HG03064 (cell line): ENCODE data around the gene BCL2.

ENCODE experiments used
- ATAC-seq: cut with Tn5 transposase; IDR thresholded peaks from one replicate; pipeline ENCODE4 v1.9.1; 2021; ENCODE audit warnings: low read depth; ENCODE audit not compliant: unreplicated experiment

Gene BCL2

DNA sequence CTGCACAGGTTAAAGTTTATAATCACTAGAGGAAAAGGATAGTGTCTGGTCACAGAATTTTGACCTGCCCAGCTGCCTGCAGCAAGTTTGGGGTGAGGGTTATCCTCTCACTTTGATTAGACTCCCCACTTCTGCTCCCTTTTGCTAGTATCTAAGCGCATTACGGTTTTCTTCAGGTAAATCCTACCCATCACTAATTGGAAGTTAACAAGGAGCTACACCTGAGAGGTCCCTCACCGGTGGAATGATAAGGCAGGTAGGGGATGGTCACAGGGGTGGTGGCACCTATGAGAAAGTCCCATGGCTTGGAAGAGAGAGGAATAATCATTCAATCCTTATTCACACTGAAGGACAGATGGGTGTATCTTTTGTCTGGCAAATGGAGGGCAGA lies 7.6 kb downstream of the BCL2 start:
- no peak for ATAC-seq

DNA sequence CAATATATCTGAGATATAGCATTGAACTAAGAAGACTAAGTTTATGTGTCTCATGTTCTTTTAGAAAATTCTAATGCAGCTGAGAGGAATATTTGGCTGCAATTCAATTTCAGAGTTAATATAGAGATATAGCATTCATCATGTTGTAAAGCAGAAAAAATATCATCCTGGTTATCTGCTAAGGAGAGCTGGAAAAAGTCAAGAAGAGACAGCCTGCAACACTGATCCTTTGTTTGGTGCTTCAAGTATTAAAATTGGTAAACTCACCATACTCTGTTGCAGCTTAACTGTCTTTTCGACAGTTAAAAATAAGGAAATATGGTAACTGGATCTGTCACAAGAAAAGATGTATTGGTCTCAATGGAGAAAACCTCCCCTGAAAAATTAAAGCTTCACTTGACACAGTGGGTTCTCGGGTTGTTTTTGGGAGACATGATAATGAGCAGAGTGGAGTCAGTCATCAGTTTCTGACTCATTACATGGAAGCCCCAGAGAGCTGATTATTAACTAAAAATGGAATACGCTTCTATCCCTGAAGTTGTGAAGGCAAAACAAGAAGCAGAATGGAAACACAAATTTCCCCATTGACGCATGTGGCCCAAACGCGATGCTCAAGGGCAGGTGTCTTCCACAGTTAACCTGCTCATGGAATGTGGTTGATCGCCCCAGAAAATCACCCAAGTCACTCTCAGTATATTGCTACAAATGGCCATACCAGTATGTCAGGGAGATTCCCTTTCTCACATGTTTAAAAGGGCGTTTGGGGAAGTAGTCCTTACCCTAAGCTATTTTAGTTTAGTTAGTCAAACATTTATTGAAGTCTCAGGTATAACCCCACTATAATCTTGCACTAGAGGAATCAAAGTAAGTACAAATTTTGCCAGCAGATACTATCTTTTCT lies 8.2 kb downstream of the BCL2 start:
- peak; percentile 50 for ATAC-seq

DNA sequence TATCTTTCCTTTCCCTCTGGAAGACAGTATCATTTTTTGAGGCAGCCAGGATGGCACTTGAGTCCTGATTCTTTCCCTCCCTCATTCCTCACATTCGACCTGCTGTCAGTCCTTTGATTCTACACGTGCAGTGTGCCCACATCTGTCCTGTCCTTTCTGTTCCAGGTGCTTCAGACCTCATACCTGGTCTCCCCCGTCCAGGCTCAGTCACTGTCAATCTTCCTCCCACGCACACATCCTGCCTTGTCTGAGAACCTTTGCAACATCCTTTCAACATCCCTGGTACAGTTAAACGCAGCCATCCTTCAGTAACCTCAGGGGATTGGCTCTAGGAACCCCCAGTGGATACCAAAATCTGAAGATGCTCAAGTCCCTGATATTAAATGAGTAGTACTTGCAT lies 10.1 kb downstream of the BCL2 start:
- no peak for ATAC-seq

DNA sequence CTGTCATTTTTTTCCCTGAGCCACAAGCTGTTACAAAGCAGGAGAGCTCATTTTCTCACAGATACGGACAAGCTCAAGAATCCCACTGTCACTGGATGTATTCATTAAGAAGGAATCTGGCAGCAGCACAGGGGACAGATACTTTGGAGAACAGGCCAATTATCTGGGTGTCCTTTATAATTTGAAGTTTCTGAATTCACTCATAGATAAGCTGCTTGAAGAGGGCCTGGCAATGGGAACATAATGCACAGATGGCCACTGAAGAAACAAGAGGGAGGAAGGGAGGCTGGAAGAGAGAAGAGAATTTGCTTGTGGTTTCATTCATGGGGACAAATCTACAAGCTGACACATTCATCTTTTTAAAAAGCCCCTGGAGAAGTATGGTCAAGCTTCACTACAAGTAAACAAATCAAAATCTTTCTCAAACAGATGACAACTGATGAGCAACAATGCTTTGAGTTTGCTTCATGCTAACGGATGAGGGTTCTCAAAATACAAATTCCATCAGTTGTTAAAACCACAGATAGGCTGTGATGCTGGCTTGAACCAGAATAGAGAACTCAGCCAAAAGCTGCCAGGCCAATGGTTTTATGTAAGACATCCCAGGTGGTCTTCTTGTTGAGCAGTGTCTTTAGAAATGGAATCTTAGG lies 11.9 kb downstream of the BCL2 start:
- ATAC-seq, result no peak

DNA sequence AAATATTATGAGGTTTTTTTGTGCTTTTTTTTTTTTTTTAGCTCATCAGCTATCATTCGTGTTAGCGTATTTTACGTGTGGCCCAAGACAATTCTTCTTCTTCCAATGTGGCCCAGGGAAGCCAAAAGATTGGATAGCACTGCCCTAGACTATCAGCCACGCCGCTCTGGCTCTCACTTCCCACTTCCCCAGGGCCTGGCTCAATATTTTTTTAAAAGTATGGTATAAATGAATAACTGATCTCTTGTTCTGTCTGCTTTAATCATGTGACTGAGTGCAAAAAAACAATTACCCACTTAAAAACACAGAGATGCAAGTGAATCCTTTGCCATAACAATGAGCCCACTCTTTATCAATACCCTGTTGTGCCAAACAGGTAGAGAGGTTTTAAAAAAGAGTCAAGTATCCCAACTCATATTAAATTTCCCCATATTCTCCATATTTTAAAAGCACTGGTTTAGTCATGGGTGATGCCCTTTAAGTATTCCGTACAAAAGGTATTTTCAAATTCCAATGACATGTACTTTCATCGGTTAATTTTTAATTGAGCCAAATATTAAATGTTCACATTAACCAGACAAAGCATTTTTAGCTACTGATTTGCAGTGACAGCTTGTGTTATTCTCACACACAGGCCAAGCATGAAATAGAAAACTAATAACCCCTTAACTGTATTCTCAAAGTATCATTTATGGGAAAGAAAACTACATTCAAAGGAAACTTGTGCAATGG lies 12.6 kb downstream of the BCL2 start:
- no peak for ATAC-seq

DNA sequence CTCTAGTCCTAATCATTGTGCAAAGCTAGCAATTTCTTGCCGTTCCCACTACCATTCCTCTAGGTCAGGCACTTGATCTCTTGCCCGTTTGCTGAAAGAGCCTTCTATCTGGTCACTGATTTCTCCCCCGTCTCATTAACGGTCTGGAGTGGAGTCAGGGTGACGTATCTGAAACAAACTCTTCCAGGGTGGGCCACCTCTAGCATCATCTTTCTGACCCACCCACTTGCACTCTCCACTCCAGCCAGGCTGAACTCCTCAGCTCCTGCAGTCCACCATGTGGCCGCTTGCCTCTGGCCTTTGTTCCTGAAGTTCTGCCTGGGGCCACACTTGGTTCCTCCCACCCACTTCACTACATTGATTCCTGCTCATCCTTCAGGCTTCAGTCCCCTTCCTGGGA lies 13.3 kb downstream of the BCL2 start:
- ATAC-seq, result no peak

DNA sequence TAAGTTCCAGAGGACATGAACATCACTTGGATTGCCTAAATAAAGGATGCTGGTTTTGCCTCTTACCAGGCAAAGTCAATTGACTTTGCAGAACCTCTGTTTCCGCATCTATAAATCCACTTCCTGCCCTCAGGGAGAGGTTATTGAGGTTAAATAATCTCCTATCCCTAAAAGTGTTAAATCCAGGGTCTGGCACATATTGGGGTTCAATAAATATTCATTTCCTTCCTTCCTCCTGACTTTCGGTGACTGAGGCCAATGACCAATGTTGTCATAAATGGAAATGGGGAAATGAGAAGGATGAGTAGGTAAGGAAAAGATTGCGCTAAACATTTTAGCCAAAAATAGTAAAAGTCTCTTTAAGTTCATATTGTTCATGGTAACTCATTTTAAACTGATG lies 16.0 kb downstream of the BCL2 start:
- ATAC-seq, result no peak

DNA sequence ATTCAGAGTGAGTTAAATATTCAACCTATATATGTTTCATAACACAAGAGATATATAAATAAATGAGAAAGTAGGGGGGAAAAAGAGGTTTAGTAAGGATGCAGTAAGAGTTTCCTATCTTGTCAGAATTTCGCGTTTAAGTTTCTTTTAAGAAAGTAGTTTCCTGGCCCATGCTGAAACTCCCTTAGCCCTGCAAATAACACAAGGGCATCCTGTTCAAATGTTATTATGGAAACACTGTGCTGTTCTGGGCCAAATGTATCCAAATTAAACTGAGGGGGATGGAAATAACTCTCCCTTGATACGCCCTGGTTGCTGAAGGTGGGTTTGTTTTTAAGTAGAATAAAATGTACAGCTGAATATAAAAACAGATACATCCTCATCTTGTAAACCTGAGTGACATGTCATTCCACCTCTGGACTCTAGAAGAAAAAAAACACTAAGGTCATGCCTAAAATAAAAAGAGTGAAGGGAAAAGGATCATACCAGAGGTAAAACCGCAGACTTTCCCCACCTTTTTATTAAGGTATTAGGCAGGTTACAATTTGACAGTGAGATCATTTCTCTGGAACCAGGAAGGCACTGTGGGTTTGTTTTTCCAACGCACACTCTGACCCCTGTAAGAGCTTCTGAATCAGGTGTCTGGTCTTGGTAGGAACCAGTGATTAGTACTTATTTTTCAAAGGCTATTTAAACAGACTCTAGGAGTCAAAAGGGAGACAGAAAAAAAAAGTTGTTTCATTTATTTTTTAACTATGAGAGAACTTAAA lies 16.7 kb downstream of the BCL2 start:
- ATAC-seq, result no peak

DNA sequence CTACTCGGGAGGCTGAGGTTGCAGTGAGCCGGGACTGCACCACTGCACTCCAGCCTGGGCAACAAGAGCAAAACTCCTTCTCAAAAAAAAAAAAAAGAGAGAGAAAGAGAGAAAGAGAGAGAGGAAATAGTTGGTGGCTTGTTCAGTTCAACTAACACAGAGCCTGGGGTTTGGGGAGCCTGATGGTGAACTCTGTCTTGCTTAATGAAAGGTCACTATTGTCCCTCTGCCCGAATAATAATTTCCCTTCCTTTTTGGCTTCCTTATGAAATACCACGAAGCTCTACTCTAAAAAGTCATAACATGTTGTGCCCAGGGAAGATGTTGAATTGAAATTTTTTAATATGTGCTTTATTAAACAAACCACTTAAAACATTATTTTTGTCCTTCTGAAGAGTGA lies 17.3 kb downstream of the BCL2 start:
- ATAC-seq, result no peak

DNA sequence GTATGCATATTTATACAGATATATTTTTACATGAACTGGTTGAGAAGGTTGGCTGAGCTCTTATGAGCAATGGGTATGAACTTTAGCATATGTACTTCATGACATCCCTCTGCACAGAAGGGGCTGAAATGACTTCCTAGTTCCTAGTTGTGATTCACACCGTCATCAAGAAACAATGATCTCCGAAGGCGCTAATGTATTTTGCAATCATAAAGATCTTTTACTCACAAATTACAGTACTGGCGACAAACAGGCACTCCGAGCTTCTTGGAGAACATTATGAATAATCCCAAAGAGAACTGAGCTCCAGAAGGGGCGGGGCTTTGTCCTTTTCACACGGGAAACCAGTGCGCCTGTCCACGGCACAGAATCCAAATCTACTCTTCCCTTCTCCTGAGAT lies 18.1 kb downstream of the BCL2 start:
- no peak for ATAC-seq

DNA sequence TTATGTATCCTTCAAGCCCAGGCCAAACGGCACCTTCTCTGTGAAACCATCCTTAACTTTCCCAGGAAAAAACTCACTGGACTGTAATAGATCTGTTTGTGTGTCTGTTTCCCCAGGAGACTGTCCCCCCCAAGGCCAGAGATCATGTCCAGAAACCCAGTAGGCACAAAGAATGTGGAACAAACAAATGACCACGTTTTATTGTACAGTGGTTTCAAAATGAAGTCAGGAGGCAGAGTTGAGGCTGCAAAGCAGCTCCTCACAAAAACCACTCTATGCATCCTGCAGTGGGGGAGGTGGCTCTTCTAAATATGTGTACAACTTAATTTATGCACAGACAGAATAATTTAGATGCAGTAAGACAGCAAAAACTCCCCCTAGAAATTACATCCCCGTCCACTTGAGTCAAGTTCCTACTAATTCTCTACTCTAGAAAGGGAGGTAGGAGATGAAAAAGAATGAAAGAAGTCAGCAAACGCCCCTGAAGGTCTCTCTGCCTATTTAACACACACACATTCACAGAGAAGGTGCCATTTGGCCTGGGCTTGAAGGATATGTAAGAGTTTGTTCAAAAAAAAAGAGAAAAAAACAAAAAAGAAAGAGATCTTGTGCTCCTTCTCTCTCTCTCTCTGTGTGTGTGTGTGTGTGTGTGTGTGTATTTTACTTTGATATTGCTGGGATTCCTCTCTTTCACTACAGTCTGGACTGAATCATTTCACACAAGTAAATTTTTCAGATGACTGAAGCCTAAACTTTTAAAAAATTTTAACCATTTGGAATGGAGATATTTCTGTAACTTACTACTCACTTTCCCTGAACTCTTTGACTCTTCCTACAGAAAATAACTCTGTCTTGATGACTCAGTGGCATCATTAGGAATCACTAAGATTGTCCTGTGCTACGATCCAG lies 19.5 kb downstream of the BCL2 start:
- no peak for ATAC-seq

DNA sequence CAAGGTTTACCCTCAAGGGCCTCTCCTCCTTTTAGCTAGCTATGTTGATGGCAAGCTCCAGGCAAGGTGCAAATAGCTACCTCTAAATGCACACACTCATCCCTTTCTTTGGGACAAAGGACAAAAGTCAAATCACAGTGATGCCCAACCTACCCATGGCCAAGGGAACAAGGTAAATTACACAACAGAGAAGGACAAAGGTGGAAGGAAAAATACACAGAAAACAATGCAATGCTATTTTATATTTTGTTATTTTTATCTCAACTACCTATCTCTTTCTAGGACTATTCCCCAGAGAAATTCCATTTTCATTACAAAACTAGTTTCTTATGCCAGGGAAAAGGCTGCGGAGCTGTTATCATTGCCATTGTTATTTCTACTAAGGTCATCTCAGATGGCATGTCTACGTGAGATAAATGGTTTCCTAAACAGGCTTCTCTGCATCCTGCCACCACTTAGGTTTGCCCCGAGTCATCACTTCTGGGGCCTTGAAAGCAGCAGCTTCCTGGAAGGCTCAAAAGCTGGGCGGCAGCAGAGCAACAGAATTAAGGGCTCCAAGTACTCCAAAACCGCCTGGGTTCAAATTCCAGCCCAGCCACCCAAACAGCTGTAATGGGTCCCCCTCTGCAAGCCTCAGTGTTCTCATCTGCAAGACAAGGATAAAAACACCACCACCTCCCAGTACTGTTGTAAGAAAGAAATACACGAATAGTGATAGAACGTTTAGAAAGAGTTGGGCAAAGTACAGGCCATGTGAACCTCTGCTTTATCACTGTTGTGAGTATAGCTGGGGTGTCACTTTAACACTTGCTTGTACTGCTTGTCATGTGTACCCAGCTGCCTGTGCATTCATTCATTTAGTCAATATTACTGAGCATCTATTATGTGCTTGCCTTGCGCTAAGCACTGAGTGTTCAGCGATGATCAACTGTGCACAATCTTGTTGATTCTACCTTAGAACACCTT lies 20.9 kb downstream of the BCL2 start:
- ATAC-seq, result no peak

DNA sequence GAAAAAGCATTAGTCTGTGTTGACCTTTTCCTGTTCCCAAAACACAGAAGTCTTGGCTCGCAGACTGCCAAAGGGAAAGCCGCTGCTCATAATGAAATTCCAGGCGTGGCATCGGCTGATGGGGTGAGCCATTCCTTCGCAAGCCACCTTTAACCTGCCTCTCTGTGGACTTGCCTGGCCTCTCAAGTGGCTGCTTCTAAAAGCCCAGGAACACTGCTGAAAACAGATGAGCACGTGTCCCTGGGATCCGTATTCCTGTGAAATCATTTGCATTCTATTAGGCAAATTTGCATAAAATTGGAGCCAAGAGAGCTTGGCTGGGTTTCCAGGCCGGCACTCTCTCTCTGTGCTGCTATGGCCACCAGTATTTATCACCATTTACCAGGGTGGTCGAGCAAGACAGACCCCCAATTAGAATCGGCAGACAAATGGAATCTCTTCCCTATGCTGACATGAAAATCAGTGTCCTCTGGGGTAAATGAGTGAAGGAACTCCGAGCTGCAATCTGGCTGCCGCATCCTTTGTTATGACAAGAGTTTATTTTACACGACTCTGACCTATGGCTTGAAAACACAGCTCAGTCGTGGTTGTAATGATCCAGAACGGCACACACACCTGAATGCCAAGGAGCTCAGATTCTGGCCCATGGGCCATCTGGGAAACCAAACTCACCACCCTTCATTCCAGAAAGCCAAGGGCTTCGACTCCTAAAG lies 21.7 kb downstream of the BCL2 start:
- ATAC-seq, result no peak

DNA sequence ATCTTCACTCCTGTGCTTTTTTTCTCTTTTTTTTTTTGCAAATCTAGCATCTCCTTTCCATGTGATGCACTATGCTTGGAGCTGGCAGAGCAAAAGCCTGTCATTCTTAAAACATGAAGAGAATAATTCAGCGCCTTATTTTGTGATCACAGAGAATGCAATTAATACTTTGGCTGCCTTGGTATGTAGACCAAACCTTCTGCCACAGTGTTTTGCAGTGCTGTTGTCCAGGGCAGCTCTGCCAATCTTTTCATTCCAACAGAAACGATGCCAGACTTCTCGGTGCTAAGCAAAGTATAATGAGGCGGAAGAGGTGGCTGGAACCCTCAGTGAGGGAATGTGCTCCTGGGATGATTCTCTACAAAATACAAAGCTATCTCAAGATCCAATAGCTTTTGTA lies 25.6 kb downstream of the BCL2 start:
- ATAC-seq, result no peak

DNA sequence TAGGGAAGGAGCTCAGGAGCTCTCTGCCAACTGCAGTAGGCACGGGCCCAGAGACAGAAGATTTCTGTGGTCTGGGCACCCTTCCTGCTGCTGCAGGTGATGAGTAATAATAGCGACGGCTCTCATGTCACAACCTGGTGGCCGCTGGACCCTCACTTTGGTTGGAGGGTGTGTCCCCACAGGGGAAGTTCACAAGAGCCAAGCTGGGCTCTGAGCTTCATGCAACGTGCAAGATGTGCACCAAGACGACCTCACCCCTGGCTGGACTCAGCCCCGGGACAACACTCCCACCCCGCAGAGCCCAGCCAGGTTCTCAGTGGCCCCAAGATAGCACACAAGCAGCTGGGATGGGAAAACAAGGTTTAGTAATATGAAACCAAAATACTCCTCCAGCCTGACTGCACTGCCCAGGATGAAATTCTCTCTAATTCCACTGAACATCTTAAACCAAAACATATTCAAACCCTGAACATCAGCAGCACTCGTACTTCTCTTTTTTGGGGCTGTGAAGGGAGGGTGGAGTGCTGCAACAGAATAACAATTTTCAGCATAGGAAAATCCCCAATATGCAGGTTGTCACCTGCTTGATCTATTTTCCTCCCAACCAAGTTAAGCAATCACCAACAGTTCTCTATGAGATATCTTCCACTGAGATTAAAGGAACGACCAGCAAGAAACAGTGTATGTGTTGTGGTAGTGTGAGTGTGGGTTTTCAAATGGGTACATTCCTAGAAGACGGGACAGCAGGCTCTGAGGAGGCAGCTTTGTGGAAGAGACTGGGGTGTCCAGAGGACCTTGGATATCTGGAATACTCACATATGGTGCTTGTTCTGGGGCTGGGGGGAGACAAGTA lies 26.5 kb downstream of the BCL2 start:
- ATAC-seq, result no peak

DNA sequence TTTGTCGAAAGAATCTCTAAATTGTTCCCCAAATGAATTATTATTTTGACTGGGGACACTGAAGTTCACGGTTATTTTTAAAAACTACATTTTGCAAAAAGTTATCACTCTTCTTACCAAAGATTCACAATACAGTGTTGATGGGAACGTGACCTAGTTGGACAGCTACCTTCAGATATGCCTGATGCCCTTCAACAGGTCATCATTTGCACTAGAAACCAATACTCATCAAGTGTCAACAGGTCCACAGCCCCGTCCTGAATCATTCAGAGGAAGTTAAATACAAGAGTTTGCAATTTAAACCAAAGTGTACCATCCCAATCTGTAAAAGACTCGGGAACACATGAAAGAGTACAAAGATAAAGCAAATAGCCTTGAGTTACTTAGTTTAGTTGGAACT lies 28.3 kb downstream of the BCL2 start:
- ATAC-seq, result no peak

DNA sequence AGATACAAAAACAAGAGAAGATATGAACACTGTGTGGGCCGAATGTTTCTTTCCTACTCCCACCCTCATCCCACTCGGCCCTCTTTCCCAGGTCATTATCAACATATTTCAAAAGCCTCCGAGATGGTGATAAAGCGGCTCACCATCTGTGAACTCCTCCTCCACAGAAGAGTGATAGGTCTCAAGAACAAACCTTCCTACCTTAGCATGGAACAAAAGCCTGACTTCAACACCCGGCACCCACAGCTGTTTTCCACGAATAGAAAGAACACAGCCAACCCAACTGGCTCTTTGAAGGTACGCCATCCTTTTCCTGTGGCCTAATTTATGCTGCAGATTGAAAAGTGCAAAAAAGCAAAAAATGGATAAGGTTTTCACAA lies 28.8 kb downstream of the BCL2 start:
- ATAC-seq, result no peak
